RCC 7860 (cell line): ENCODE measurements around the gene ZNF563.
"Not testable (repeated sequence)": the region's sequence is repeated elsewhere in the genome, so short reads cannot be mapped to it uniquely, and the experiment has no call there.

ENCODE experiments used
- DNase-seq: peaks from one replicate; pipeline ENCODE4 v3.0.0-alpha.2; 2015; ENCODE audit warnings: low spot score
- FAIRE-seq: peaks from 2 replicates; lab custom pipeline; 2012; peaks lifted over from hg19 to GRCh38; lab: Jason Lieb, UNC

The ZNF563 gene

DNA sequence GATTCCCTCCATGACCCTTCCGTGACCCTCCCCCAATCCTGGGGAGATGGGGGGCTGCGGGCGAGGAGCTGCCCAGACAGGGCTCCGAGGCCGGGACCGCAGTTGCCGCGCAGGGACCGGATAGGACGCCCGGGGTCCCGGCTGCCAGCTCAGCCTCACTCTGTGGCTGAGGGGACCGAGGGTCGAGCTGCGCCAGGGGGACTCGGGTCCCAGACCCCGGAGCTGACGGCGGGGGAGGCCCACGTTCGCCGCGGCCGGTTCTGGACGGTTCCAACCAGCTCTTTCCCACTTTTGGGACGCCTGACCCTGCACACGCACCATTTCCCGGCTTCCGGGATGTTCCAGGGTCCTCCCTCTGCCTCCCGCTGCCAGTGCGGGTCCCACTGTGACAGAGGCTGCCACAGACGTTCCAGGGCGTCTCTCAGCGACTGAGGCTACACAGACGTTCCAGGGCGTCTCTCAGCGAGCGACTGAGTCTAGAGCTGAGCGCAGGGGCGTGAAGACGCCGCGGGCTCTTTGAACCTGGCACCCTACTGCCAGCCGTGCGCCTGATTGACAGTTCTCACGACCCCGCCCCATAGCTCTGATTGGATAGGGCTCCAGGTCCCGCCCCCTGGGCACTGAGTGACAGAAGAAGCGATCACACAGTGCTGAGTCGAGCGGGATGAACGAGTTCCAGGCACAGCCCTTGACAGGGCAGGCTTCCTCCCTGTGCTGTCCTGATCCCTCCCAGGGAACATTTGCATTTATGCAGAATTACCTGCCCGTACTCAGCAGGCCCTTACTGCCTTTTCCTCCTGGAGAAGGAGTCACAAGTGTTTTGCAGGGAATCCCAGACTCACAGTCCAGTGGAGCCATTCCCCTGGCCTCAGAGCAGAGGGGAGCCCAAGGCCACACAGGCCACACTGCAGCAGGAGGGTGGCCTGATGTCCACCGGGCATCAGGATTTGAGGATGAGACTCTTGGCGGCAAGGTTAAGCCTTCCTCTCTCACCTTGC lies at the start of gene ZNF563:
TSS of gene ZNF563 (minus strand) at position 472 of the 998 bp plus-strand sequence. CDS start at position 321, 151 bp downstream.
- FAIRE-seq: peak; percentile 87
- DNase-seq: peak; percentile 89

DNA sequence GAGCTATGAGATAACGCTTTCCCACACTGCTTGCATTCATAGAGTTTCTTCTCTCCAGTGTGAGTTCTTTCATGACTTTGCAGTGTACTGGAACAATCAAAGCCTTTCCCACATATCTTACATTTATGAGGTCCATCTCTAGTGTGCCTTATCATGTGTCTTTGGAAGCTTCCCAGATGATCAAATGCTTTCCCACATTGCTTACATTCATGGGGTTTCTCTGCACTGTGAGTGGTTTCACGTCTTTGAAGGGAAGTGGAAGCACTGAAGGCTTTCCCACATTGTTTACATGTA lies 47.0 kb upstream of the ZNF563 start:
- FAIRE-seq (no peak), DNase-seq (no peak)

DNA sequence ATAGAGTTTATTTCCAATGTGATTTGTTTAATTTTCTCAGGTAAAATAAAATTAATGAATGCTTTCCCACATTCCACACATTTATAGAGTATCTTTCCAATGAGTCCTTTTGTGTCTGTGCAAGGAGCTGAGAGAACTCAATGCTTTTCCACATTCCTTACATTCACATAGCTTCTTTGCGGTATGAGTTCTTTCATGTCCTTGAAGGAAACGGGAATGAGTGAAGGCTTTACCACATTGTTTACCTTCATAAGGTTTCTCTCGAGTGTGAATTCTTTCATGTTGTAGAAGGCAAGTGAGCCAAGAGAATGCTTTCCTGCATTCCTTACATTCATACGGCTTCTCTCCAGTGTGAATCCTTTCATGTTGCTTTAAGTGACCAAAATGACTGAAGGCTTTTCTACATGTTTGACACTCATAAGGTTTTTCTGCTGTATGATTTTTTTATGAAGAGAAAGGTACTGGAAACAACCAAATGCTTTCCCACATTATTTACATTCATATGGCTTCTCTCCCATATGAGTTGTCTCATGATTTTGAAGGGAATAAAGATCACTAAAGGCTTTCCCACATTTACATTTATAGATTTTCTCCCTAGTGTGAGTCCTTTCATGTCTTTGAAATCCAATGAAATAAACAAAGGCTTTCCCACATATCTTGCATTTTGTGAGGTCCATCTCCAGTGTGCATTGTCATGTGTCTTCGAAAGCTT lies 46.5 kb upstream of the ZNF563 start:
- no peak for FAIRE-seq

DNA sequence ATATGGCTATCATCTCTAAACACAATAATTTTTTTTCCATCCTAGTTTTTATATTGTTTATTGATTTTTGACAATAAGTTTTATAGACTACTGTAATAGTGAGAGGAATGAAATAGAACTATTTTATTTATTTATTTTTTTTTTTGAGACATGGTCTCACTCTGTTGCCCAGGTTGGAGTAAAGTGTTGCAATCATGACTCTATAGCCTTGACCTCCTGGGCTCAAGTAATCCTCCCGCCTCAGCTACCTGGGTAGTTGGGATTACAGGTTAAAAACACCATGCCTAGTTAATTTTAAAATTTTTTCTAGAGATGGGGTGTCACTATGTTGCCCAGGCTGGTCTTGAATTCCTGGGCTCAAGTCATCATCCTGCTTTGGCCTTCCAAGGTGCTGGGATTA lies 40.6 kb upstream of the ZNF563 start:
- no peak for DNase-seq

More for the DNA sequence above, 46.5 kb upstream of the ZNF563 start:
- DNase-seq: no peak

DNA sequence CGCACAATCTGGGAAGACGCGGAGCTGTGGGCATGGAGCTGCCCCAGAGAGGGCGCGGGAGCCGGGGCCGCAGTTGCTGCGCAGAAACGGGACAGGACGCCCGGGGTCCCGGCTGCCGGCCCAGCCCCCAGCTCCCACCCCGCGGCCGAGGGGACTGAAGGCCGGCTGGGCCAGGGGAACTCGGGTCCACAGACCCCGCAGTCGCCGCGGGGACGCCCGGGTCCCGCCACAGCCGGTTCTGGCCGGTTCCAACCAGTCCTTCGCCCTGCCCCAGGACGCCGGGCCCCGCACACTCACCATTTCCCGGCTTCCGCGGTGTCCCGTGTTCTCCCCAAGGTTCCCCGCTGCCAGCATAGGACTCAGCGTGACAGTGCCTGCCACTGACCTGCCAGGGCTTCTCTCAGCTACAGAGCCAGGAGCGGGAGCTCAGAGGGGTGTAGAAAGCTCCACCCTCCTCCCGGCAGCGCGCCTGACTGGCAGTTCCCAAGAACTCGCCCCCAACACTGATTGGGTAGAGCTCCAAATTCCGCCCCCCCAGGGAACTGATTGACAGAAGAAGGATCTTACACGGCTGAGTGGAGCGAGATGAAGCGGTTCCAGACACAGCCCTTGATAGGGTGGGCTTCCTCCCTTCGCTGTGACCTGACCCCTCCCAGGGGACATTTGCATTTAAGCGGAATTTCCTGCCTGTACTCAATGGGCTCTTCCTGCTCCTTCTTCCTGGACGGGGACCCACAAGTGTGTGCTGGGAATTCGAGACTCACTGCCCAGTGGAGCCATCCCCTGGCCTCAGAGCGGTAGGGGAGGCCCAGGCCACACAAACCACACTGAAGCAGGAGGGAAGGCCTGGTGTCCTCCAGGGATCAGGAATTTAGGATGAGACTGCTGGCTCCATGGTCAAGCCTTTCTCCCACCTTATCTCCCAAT lies 32.1 kb upstream of the ZNF563 start, which contains the start of gene ZNF442:
TSS of gene ZNF442 (minus strand) at position 448 of the 927 bp plus-strand sequence. CDS start 2,052 bp downstream, outside the sequence.
- FAIRE-seq (peak; percentile 90), DNase-seq (peak; percentile 93)

More for the DNA sequence above, 40.6 kb upstream of the ZNF563 start:
- FAIRE-seq: no peak

DNA sequence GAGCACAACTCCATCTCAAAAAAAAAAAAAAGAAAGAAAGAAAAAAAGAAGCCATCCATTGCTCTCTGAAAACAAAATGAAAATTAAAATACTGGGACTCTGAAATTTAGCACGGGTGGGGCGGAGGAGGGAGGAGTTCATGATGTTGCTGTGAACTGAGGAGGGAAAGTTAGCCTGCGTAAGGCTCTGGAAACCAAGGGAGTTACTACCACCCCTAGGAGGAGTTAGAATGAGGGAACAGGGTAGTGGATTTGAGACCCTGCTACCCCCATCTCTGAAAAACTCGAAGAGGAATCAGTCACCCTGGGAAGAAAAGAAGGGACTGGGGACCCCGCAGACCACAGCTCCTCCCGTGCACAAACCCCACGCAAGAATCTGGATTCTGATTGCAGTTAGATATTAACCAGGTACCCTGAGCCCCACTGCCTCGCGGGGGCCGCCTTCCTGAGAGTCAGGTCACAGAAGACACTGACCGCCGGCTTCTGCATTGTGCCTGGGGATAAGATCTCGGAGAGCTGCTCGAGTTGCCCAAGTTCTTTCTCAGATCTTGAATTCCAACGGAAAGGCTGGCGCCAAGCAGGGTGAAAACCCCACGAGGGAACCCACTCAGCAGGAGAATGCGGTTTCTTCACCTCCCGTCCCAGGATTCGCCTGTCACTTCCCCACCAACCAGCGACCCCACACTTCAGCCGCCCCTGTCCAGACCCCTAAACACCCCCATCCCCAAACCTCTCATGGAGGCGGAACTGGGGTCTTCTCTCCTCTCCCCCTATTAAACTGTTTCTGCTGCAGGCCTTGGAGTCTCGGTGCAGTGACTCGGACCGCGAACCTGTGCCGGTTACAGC lies 31.2 kb upstream of the ZNF563 start:
- FAIRE-seq: no peak
- DNase-seq: no peak

DNA sequence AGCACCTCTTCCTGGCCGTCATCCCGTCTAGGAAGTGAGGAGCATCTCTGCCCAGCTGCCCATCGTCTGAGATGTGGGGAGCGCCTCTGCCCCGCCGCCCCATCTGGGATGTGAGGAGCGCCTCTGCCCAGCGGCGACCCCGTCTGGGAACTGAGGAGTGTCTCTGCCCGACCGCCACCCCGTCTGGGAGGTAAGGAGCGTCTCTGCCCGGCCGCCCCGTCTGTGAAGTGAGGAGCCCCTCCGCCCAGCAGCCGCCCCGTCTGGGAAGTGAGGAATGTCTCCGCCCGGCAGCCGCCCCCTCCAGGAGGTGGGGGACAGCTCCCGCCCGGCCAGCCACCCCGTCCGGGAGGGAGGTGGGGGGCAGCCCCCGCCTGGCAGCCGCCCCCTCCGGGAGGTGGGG lies 28.8 kb upstream of the ZNF563 start:
- not testable (repeated sequence) for DNase-seq, FAIRE-seq

DNA sequence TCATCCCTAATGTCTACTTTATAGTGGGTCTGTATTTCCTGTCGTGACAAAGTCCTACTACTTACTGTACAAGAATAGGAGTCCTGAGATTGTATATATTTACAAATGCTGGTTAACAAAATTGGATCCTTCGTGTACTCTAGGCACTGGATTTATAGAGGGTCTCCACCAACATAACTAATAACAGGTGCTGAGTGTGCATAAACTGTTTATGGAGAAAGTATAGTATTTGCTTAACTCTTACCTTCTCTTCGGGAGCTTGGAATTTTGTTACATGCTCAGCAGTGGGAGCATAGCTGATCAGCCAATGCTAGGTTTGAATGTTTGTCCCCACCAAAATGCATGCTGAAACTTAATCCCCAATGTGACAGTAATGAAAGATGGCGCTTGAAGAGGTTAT lies 19.9 kb upstream of the ZNF563 start:
- FAIRE-seq: no peak
- DNase-seq: no peak

DNA sequence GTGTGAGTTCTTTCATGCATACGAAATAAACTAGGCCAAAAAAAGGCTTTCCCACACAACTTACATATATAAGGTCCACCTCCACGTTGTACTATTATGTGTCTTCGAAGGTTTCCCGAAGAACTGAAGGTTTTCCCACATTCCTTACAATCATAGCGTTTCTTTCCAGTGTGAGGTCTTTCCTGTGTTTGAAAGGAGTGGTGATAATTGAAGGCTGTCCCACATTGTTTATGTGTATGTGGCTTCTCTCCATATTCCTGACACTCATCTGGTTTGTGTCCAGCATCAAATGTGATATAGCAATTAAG lies 17.4 kb upstream of the ZNF563 start:
- FAIRE-seq: no peak

DNA sequence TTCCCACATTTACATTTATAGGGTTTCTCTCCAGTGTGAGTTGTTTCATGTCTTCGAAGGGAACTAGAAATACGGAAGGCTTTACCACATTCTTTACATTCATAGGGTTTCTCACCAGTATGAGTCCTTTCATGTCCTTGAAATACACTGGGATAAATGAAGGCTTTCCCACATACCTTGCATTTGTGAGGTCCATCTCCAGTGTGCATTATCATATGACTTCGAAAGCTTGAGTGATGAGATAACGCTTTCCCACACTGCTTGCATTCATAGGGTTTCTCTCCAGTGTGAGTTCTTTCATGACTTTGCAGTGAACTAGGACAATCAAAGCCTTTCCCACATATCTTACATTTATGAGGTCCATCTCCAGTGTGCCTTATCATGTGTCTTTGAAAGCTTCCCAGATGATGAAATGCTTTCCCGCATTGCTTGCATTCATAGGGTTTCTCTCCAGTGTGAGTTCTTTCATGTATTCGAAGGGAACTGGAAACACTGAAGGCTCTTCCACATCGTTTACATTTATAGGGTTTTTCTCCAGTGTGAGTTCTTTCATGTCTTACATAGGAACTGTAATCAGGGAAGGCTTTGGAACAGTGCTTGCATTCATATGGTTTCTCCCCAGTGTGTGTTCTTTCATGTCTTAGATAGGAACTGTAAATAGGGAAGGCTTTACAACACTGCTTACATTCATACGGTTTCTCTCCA lies 16.9 kb upstream of the ZNF563 start:
- DNase-seq (no peak), FAIRE-seq (no peak)

More for the DNA sequence above, 17.4 kb upstream of the ZNF563 start:
- no peak for DNase-seq

DNA sequence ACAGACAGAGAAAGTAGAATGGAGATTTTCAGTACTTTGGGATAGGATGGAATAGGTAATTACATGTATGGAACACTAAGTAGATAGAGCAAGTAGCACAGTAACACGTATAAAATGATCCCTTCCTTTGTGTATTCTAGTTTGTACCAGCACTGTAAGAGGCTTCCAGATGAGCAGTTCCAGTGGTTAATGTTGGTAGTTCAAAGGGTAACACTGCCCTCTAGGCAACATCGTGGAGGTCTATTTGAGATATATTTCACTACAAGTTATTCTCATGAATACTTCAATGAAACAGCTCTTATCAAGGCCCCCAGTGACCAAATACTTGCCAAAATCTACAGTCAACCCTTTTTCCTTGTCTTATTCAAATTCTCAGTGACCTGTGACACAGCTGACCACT lies 13.5 kb upstream of the ZNF563 start:
- no peak for FAIRE-seq

DNA sequence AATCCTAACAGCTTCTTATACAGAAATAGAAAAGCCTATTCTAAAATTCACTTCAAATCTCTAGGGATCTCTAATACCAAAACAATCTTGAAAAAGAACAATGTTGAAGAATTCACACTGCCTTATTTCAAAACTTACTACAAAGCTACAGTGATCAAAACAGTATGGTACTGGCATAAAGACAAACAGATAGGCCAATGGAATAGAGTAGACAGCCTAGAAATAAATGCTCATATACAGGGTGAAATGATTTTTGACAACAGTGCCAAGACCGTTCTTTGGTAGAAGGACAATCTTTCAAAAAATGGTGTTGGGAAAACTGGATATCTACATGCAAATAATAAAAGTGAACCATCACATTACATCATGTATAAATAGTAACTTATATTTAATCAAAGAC lies 11.8 kb upstream of the ZNF563 start:
- FAIRE-seq (no peak), DNase-seq (no peak)

More for the DNA sequence above, 13.5 kb upstream of the ZNF563 start:
- DNase-seq: no peak

DNA sequence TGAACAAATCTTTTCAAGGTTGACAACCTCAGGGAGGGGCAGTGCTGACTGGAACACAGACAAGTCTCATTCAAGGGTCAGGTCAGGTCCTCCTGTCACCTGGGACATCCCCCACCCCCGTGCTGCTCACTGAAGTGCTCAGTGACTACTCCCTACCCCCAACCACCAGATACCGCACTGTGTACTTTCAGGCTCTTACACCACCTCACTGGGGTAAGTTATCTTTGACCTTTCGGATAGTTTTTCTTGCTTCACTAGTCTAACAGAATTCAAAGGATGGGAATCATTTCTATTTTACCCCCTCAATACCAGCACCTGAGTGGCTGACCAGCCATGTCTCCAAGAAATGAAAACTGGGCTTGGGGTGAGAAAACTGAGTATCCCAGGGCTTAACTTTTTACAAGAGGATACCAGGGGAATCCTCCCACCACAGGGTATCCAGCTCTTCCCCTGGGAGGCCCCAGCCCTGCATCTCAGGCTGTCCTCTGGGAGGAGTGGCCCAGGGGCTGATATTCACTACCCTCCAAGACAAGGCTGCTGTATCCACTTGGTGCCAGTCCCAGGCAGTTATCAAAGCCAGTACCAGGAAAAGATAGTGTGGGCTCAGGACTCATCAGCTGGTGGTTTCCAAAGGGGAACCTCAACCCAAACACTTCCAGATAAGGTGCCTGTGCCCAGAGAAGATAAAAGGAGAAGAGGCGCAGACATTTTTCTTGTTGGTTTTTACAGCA lies 2.1 kb downstream of the ZNF563 start:
- peak; percentile 54 for DNase-seq
- FAIRE-seq: peak; percentile 47

DNA sequence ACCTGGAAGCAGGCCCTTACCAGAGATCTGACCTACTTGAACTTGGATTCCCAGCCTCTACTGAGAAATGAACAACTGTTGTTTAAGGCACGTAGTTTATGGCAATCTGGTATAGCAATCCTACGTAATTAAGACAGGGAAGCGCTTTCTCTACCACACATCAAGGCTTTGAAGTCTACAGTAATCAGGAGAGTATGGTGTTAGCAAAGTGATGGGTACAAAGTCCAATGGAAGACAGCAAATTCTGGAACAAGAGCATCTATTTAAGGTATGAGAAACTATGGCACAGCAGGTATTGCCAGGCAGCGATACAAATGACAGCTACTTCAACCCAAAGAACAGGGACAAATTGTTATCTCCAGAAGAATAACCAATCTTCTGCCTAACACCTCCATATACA lies 3.1 kb downstream of the ZNF563 start:
- FAIRE-seq: no peak
- no peak for DNase-seq

DNA sequence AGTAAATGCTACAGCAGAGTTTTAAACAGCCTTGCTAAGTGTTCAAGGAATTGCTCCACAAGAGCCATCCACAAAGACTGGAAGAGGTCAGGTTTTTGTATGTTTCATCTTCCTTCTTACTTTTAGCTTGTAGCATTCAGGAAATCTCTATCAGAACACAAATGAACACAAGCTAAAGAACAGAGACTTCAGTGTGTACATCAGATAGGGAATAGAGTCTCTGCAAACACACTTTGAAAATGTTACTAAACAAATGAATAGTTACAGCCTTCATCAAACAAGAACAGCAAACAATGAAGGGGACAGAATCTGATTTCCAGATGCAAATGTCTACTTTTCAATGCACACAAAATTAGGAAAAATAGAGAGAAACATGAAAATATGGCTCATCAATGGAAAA lies 7.7 kb downstream of the ZNF563 start:
- DNase-seq: no peak
- no peak for FAIRE-seq

DNA sequence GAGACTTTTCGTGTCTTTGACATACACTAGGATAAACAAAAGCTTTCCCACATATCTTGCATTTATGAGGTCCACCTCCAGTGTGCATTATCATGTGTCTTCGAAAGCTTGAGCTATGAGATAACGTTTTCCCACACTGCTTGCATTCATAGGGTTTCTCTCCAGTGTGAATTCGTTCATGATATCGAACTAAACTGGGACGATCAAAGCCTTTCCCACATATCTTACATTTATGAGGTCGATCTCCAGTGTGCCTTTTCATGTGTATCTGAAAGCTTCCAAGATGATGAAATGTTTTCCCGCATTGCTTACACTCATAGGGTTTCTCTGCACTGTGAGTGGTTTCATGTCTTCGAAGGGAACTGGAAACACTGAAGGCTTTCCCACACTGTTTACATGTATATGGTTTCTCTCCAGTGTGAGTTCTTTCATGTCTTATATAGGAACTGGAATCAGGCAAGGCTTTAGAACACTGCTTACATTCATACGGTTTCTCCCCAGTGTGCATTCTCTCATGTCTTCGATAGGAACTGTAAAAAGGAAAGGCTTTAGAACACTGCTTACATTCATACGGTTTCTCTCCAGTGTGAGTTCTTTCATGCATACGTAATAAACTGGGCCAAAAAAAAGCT lies 14.5 kb downstream of the ZNF563 start:
- FAIRE-seq (no peak), DNase-seq (no peak)

DNA sequence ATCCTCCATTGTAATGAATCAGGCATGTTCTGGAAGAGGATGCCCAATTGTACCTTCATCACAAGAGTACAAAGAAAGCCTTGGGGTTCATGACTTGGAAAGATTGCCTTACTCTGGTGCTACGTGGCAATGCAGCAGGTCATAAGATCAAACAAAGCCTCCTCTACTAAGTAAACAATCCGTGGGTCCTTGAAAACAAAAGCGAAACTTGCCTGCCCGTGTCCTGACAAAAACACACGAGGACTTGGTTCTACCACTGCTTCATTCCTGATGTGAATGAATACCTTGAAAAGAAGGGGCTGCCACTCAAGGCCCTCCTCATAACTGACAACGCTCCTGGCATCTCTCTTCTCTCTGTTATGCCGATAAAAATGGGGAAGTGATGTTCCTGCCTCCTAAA lies 18.9 kb downstream of the ZNF563 start:
- DNase-seq: no peak
- no peak for FAIRE-seq

DNA sequence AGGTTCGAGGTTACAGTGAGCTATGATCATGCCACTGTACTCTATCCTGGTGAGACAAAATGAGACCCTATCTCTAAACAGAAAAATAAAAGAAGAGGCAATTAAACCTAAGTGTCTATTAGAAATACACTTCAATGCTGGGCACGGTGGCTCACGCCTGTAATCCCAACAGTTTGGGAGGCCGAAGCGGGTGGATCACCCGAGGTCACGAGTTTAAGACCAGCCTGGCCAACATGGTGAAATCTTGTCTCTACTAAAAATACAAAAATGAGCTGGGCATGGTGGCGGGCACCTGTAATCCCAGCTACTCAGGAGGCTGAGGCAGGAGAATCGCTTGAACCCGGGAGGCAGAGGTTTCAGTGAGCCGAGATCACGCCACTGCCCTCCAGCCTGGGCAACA lies 24.5 kb downstream of the ZNF563 start:
- FAIRE-seq, DNase-seq: not testable (repeated sequence)
